GM12874 (cell line): ENCODE results near the gene GPR176.

ENCODE experiments used
- TF ChIP-seq, protein P1 (sequence below): IDR thresholded peaks from 2 replicates; pipeline ENCODE4 v1.5.1; 2011; ENCODE audit warnings: low read depth, mild to moderate bottlenecking, control low read depth, low read length, moderate library complexity; ENCODE audit not compliant: insufficient read depth

GPR176 gene

DNA sequence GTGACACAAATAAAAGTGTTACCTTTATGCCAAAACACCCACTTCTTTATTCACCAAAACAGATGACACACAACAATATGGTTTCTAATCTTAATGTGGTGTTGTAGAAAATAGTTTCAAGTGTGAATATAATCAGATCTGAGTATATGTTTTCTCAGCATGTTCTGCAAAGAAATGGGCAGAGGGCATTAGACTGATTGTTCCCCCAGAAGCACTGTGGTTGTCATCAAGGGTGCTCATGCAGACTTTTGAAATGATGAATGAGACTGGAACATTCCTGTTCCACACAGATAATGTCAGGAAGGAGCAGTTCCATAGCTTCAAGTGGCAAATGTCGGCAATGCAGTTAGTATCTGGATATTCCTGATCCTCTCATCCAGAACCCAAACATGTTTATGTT is 37.5 kb downstream of the GPR176 start:
- TF ChIP-seq, protein P1, sequence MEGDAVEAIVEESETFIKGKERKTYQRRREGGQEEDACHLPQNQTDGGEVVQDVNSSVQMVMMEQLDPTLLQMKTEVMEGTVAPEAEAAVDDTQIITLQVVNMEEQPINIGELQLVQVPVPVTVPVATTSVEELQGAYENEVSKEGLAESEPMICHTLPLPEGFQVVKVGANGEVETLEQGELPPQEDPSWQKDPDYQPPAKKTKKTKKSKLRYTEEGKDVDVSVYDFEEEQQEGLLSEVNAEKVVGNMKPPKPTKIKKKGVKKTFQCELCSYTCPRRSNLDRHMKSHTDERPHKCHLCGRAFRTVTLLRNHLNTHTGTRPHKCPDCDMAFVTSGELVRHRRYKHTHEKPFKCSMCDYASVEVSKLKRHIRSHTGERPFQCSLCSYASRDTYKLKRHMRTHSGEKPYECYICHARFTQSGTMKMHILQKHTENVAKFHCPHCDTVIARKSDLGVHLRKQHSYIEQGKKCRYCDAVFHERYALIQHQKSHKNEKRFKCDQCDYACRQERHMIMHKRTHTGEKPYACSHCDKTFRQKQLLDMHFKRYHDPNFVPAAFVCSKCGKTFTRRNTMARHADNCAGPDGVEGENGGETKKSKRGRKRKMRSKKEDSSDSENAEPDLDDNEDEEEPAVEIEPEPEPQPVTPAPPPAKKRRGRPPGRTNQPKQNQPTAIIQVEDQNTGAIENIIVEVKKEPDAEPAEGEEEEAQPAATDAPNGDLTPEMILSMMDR, result no peak

GRCh38 chr15:39881790-39882189 is 38.3 kb downstream of the GPR176 start:
- TF ChIP-seq, protein P1, result no peak

GRCh38 chr15:39880718-39881387 is 39.2 kb downstream of the GPR176 start:
- TF ChIP-seq, protein P1, result no peak

DNA sequence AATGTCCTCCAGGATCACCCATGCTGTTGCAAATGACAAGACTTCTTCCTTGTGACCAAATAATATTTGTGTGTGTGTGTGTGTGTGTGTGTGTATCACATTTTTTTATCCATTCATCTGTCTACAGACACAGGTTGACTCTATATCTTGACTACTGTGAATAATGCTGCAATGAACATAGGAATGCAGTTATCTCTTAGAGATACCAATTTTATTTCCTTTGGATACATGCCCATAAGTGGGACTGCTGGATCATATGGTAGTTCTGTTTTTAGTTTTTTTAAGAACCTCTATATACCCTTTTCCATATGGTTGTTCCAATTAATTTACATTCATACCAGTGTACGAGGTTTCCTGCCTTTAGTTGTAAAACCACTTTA is 41.7 kb downstream of the GPR176 start:
- TF ChIP-seq, protein P1, result no peak

DNA sequence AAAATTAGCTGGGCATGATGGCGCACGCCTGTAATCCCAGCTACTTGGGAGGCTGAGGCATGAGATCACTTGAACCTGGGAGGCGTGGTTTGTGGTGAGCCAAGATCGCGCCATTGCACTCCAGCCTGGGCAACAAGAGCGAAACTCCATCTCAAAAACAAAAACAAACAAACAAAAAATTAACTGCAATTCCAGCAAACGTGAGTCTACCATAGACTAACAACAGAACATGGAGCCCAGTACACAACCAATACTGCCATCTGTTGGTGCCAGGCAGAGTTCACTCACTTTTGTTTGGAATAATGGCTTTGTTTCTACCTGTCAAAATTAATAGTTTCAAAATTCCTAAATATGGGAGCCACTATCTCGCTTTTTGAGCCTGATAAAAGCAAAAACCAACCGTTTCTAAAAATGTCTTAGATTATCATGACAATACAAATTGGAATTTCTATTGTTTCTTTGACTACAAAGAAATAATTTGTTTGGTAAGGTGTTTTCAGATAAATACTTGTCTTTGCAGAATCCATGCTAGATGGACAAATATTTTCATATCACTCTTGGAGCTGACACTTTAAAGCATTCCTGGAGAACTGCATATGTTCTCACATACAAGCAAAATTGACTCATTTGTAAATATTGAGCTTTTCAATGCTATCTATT is 45.0 kb downstream of the GPR176 start:
- TF ChIP-seq, protein P1, result peak; percentile 59

DNA sequence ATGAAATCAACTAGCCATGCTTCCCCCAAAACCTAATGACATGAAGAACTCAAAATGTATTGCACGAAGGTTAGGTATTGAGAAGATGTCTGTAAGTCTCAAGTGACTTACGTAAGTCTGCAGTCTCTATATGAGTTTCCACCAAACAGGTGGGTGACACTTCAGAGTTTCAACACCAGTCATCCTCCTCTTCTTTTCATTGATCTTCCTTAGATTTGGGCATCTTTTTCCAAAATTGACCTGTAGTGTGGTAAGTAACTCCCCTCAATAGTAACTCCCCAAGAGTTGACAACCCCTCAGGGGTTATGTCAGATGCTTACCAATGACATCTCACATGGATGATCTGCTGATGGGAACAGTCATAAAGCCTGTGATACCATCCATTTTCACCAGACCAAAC is 46.1 kb downstream of the GPR176 start:
- TF ChIP-seq, protein P1, result no peak

GRCh38 chr15:39870537-39870936 is 49.5 kb downstream of the GPR176 start:
- TF ChIP-seq, protein P1, result no peak
